Measurements from ENCODE around the gene CNOT11. TPM values are rescaled to one million over a fixed set of nuclear protein-coding genes. Genes with fewer than 3 reads are reported as not detected.
"Not testable (repeated sequence)": the region's sequence is repeated elsewhere in the genome, so short reads cannot be mapped to it uniquely, and the experiment has no call there.

CNOT11 gene
- total RNA-seq, 1 experiment from 2014 or later: 38.5 TPM

- H3K27me3 Mint-ChIP-seq (ENCODE audit: insufficient read depth, unreplicated experiment): no peaks in the 10 kb centered on the region
- H3K27ac Mint-ChIP-seq (ENCODE audit: low read depth, unreplicated experiment): no peak overlapping the region
- POLR2A ChIA-PET: no interaction called here
- BruUV-seq (replicated peaks): no TSS peak
- peaks cover 8% of the 10 kb centered on the region for H3K36me3 Mint-ChIP-seq (ENCODE audit: insufficient read depth, unreplicated experiment)
- no peak overlapping the region for H3K4me3 Mint-ChIP-seq (ENCODE audit: unreplicated experiment)
- H3K9me3 Mint-ChIP-seq (ENCODE audit: unreplicated experiment): peaks cover 7% of the 10 kb centered on the region
- CTCF ChIA-PET: interaction anchor here (1.0 to 2.2 kb wide), 2 partner anchors 16 to 28 kb away, joined by 3 to 9 read pairs; no protein-coding TSS in a partner anchor
- TF ChIP-seq CTCF (IDR thresholded peaks at IDR 0.05; ENCODE audit: unreplicated experiment): no peak
- peaks cover 6% of the 10 kb centered on the region for H3K4me1 Mint-ChIP-seq (ENCODE audit: insufficient read depth, unreplicated experiment)
- intact Hi-C loops (cut with micrococcal nuclease): no loop called here
- DNase-seq (ENCODE audit: unreplicated experiment): no peak
These were observed 18.3 kb upstream of the CNOT11 start for GRCh38 chr2:101234169-101234938.

- BruUV-seq (replicated peaks); DNase-seq (ENCODE audit: unreplicated experiment); intact Hi-C loops (cut with micrococcal nuclease); H3K36me3 Mint-ChIP-seq (ENCODE audit: insufficient read depth, unreplicated experiment); H3K27me3 Mint-ChIP-seq (ENCODE audit: insufficient read depth, unreplicated experiment); H3K4me3 Mint-ChIP-seq (ENCODE audit: unreplicated experiment); H3K27ac Mint-ChIP-seq (ENCODE audit: low read depth, unreplicated experiment); POLR2A ChIA-PET; H3K9me3 Mint-ChIP-seq (ENCODE audit: unreplicated experiment): not testable (repeated sequence)
- CTCF ChIA-PET: interaction anchor here (0.6 to 1.2 kb wide), 2 partner anchors 16 to 440 kb away, joined by 3 read pairs; no protein-coding TSS in a partner anchor
- peaks cover 14% of the 10 kb centered on the region for H3K4me1 Mint-ChIP-seq (ENCODE audit: insufficient read depth, unreplicated experiment)
These were observed 16.7 kb upstream of the CNOT11 start for GRCh38 chr2:101235956-101236355.

GRCh38 chr2:101237944-101238343, 14.7 kb upstream of the CNOT11 start:
- H3K4me3 Mint-ChIP-seq (ENCODE audit: unreplicated experiment); H3K36me3 Mint-ChIP-seq (ENCODE audit: insufficient read depth, unreplicated experiment); H3K27me3 Mint-ChIP-seq (ENCODE audit: insufficient read depth, unreplicated experiment); H3K4me1 Mint-ChIP-seq (ENCODE audit: insufficient read depth, unreplicated experiment); POLR2A ChIA-PET; H3K27ac Mint-ChIP-seq (ENCODE audit: low read depth, unreplicated experiment); BruUV-seq (replicated peaks); DNase-seq (ENCODE audit: unreplicated experiment); intact Hi-C loops (cut with micrococcal nuclease); H3K9me3 Mint-ChIP-seq (ENCODE audit: unreplicated experiment): not testable (repeated sequence)
- CTCF ChIA-PET: interaction anchor here (0.7 kb wide), 1 partner anchor 14 kb away, joined by 3 read pairs; no protein-coding TSS in a partner anchor

GRCh38 chr2:101238930-101239759, 13.5 kb upstream of the CNOT11 start:
- peaks cover 7% of the 10 kb centered on the region for H3K9me3 Mint-ChIP-seq (ENCODE audit: unreplicated experiment)
- H3K4me3 Mint-ChIP-seq (ENCODE audit: unreplicated experiment): no peak overlapping the region
- TF ChIP-seq CTCF (IDR thresholded peaks at IDR 0.05; ENCODE audit: unreplicated experiment): no peak
- H3K4me1 Mint-ChIP-seq (ENCODE audit: insufficient read depth, unreplicated experiment): peaks cover 8% of the 10 kb centered on the region
- CTCF ChIA-PET: interaction anchor here (0.6 to 3.2 kb wide), 8 partner anchors 8 to 46 kb away, joined by 3 to 31 read pairs (median 4); partner anchors contain the start of gene CNOT11
- no peak overlapping the region for H3K27ac Mint-ChIP-seq (ENCODE audit: low read depth, unreplicated experiment)
- DNase-seq (ENCODE audit: unreplicated experiment): peak; percentile 9
- POLR2A ChIA-PET: no interaction called here
- H3K27me3 Mint-ChIP-seq (ENCODE audit: insufficient read depth, unreplicated experiment): no peaks in the 10 kb centered on the region
- intact Hi-C loops (cut with micrococcal nuclease): no loop called here
- peaks cover 6% of the 10 kb centered on the region for H3K36me3 Mint-ChIP-seq (ENCODE audit: insufficient read depth, unreplicated experiment)
- BruUV-seq (replicated peaks): no TSS peak

- DNase-seq (ENCODE audit: unreplicated experiment); H3K4me3 Mint-ChIP-seq (ENCODE audit: unreplicated experiment); BruUV-seq (replicated peaks); H3K4me1 Mint-ChIP-seq (ENCODE audit: insufficient read depth, unreplicated experiment); H3K27me3 Mint-ChIP-seq (ENCODE audit: insufficient read depth, unreplicated experiment); H3K9me3 Mint-ChIP-seq (ENCODE audit: unreplicated experiment); H3K27ac Mint-ChIP-seq (ENCODE audit: low read depth, unreplicated experiment); POLR2A ChIA-PET; H3K36me3 Mint-ChIP-seq (ENCODE audit: insufficient read depth, unreplicated experiment); intact Hi-C loops (cut with micrococcal nuclease): not testable (repeated sequence)
- CTCF ChIA-PET: interaction anchor here (0.6 to 3.2 kb wide), 10 partner anchors 8 to 120 kb away, joined by 3 to 31 read pairs (median 4); partner anchors contain the start of gene CNOT11
These were observed 12.9 kb upstream of the CNOT11 start for GRCh38 chr2:101239760-101240118.

All from MCF 10A (cell line).